Umbilical cord (tissue), 2 donors: ENCODE results near the gene STK39. TPM values are rescaled to one million over a fixed set of nuclear protein-coding genes. Genes with fewer than 3 reads are reported as not detected.
A peak's percentile ranks its signal among the peaks of the same experiment; 100 is the strongest.

Source experiments
- DNase-seq: peaks from one replicate; pipeline ENCODE4 v3.0.0-alpha.2; 2015; ENCODE audit warnings: low spot score
- total RNA-seq: library from RNA; depleted of rRNA; stranded (reverse); fragments of >200 nt; gene quantifications from one replicate; pipeline ENCODE4 v1.2.3, GENCODE V29; 2014; ENCODE audit warnings: low replicate concordance; ENCODE audit not compliant: insufficient read depth

Gene STK39
- total RNA-seq, 1 donor from 2014 or later = 9.6 TPM

DNA sequence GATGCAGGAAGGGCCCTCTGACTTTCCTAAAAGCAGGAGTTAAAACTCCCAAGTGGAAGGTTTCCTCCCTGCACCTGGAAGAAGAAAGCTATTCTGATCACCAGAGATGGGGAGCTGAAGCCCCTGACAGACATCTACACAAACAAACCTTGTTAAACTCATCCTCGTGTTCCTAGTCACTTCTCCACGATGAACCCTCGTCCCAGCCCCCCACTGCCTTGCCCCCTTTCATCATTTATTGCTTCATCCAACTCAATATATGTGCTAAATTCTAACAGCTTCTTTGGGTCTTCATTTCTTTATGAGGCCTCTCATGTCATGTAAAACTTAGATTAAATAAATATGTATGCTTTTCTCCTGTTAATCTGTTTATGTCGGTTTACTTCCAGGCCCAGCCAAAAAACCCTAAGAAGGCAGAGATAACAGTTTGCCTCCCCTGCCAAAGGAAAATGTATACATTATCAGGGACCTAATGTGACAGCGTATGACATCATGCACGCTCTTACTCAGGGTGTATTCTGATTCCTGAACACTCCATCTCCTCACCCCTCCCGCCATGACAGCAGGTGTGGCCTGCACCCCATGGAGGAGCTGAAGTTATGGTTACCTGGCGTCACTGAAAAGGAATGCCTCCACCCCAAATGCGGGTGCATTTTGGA, 287.2 kb downstream of the STK39 start:
- DNase-seq = peak; percentile 56

DNA sequence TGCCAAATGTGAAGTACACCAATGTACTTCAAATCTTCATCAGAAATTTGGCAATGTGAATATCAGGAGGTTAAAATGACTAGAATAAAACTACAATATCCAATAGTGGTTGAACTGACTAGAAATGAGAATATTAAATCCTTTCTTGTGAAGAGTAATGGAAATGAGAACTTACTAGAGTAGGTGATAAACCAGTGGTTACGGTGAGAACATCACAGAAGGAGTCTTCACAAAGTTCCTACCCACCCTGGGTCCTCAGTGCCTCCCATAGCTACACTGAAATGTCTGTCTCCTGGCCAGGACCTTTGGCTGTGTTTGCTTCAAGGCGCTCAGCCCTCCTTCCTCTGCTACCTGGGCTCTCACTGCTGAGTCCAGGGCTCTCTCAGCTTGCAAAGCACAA, 289.7 kb downstream of the STK39 start:
- no peak for DNase-seq

DNA sequence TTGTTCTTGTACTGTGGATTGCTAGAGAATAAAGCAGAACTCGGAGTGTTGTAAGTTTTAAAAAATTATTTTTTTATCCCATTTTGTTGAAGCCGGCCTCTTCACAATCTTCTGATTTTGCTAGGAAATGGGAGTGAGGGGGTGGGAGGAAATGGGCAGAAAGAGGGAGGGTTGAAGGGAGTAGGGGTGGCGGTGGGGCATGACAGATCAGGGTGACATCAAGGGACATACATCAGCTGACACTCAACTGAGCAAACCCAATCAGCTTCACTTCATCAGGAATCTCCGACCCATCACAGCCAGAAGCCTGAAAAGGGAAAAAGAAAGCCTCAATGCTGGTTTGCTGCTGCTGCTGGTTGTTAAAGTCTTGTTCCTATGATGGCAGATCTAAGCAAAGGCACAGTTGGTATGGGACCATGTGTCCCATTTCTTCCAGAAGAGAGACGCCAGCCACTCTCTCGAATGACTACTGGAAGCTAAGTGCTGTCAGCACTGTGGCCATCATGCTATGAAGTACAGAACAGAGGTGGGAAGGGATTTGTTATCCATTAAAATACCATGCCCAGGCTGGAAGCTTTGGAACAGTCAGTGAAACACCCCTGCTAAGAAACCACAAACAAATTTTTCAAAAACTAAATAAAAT, 292.0 kb downstream of the STK39 start:
- DNase-seq = no peak

DNA sequence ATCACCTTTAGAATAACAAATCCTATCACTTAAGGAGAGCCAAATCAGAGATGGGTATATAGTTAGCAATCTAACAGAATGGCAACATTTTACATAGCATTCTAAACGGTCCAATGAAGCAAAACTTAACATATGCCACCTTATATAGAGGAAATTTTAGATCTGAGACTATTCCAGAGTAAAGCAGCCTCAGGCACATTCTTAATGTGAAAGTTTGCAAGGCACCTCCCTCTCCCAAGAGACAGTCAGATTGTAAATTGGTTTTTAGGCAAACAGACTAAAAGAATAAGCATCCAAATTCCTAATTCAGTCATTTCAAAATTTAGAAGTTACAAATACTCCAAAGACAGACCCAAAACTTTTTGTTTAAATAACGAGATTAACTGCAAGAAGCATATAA, 292.9 kb downstream of the STK39 start:
- DNase-seq = no peak

DNA sequence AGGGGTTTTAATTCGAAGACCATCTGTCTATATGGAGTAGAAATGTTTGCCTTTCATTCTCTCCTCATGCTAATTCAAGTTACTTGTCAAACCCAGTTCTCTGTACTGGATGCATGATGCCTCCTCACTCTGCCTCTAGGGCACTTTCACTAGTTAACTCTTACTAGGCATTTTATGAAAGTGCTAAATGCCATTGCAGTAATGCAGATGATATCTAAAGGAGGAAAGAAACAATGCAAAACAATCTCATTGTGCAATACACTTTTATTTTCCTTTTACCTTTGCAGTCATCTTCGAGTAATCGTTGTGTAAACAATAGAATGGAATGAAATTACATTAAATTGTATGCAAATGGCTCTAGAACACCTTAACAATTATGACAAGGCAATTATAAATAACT, 293.6 kb downstream of the STK39 start:
- DNase-seq = no peak

DNA sequence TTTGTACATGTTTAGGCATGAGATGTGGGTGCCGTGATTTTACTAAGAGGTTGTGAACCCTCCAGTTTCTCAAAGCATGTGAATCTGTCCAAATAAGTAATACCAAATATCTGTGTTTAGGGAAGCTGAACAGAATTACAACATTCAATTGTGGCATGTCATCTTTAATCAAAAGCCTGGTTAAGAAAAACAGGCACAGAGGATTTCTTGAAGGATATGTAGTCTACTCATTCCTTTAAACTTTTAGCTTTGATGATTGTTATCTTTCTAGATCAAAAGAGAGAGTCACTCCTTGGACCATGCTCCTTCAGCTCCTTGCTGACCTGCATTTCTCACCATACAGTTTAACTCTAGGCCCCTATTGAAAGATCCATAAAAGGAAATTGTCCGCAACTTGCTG, 296.8 kb downstream of the STK39 start:
- peak; percentile 92 for DNase-seq

DNA sequence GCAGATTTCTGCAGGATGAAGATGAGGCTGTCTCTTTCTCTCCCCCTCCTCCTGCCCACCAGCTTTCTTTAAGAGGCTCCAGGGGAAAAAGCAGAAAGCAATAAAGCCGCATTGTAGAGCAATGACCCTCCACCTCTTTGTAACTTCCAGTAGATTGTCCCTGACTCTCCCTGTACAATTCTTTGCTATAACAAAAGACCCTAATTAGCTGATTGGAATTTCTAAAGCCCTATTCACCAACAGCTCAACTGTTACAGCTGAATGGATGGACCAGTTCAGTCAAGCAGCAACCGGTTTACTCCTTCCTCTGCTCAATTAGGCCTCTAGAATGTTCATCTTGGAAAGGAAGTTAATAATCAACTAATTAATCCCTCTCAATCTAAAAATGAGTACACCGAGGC, 301.0 kb downstream of the STK39 start:
- no peak for DNase-seq

DNA sequence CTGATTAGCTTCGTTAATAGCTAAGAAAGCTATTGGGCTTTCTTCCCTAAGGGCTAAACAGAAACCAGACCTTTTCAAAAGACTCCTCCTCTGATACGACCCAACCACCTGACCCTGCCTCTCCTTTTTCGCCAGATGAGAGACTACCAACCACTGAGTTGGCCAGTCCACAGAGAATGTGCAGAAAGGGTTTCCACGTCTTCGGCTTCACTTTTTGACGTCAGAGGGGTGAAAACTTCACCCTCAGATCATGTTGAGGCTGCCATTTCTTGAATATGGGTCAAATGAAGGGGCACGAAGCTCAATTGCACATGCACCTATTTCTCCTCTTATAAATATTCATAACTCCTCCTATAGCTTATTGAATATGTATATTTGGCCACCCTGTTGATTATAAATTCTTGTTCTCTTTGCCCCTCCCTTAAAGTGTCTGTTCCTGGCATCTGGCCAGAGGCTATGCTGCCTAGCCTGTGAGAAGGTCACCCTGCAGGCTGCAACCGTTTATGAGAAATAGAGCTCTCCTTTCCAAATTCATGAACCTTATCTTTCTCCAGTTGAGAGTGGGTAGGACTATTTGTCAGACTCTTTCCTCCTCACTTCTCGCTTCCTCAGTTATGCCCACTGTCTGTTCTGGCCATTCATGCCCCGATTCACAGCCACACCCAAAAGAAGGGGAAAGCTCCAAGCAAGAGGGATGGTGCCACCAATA, 301.6 kb downstream of the STK39 start:
- no peak for DNase-seq

DNA sequence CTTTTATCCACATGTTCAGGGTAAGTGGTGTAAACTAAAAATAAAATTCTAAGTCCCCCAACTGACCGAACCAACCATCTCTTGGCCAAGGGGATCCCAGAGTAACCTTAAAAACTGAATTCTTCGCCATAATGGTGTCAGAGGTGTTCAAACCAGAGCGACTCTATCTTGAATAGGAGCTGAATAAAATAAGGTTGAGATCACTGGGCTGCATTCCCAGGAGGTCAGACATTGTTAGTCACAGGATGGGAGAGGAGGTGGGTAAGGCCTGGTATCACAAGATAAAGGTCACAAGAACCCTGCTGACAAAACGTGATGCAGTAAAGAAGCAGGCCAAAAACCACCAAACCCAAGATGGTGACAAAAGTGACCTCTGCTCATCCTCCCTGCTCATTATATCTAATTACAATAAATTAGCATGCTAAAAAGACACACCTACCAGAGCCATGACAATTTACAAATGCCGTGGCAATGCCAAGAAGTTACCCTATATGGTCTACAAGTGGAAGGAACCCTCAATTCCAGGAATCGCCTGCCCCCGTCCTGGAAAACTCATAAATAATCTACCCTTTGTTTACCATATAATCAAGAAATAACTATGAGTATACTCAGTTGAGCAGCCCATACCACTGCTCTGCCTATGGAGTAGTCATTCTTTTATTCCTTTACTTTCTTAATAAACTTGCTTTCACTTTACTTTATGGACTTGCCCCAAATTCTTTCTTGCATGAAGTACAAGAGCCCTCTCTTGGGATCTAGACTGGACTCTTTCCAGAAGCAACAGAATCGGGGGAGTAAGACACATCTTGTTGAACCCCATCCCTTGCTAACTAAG, 302.4 kb downstream of the STK39 start:
- DNase-seq = no peak

DNA sequence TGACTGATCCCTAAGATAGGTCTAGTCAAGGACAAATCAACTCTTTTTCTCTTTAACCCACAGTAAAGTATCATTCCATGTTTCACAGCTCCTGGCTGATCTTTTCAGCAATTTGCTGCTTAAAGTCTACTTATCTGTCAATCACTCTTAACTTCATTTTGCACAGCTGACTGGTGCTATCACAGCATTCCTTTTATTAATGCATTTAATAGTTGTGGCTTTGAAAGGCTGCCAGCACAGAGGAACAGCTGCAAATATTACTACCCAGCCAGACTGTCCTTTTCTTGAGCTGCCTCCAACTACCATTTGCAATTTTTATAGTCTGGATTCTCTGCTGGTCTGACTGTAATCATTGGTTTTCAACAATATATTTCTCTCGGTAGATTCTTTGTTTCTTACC, 303.5 kb downstream of the STK39 start:
- peak; percentile 83 for DNase-seq

DNA sequence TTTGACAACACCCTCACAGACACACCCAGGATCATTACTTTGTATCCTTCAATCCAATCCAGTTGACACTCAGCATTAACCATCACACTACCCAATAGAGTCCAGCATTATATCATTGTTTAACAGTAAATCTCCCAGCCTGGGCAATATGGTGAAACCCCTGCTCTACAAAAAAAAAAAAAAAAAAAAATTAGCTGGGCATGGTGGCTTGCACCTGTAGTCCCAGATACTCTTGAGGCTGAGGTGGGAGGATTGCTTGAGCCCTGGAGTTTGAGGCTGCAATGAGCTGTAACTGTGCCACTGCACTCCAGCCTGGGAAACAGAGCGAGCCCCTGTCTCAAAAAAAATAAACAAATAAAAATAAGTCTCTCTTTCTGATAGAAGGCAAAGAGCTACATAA, 304.0 kb downstream of the STK39 start:
- no peak for DNase-seq

DNA sequence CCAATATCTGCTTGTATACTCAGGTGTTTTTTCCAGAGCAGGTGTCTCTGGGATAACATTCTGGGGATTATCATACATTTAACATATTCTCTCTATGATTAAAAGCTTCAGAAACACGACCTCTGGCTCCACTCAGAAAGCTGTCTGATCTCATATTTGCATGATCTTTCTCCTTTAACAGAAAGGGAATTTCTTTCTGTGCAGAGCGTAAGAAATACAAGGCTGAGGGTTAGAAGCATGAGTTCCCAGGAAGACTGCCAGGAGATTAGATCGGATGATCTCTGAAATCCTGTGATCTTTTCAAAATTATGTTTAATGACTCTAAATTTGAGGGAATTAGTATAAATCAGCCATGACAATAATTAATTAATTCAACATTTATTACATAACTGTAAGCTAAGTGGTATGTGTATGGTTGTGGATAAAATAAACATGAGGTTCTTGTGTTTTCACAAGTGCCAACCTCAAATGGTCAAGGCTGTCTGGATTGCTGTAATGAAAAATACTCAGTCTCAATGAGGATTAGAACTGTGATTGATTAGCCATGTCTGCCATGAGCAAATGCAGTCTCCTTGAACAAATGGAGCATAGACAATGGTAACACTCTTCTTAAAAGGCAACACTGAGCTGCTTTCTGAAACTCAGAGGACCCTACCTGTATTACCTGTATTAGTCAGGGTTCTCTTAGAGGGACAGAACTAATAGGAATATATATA, 304.9 kb downstream of the STK39 start:
- DNase-seq = peak; percentile 80

DNA sequence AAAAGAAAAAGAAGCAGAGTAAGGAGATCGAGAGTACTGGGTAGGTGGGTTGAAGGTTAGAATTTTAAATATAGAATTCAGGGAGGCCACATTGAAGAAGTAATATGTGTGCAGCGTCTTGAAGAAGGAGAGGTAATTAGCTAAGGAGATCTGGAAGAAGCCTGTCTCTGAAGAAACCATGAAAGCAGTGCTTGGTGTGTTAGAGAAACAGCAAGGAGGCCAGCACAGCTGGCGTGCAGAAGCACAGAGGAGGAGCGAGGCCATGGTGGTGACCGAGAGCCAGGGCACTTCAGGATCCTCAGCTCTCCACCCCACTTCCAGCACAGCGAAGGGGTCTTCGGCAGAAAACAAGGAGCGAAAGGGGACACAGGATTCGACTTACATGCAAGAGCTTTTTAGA, 305.8 kb downstream of the STK39 start:
- DNase-seq = no peak

DNA sequence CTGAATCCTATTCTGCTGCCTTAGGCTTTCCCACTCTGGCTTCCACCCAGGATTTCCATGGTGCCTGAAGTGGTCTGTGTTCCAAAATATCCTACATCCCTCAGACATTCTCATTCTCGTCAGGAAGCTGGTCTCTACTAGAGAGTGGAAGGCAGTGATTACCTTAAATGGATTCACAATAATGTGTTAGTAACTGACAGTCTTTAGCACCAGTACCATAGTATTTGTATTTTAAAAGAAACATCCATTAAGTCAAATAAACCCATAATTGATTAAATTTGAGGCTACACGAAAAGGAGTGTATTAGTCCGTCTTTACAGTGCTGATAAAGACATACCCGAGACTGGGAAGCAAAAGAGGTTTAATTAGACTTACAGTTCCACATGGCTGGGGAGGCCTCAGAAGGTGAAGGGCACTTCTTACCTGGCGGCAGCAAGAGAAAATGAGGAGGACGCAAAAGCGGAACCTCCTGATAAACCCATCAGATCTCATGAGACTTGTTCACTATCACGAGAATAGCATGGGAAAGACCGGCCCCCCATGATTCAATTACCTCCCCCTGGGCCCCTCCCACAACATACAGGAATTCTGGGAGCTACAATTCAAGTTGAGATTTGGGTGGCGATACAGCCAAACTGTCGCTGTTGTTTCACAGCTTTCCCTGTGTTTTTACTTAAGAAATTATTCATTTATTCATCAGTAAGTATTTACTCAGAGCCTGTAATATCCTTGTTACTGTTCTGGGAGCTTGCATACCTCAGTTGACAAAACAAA, 306.5 kb downstream of the STK39 start:
- DNase-seq = no peak

DNA sequence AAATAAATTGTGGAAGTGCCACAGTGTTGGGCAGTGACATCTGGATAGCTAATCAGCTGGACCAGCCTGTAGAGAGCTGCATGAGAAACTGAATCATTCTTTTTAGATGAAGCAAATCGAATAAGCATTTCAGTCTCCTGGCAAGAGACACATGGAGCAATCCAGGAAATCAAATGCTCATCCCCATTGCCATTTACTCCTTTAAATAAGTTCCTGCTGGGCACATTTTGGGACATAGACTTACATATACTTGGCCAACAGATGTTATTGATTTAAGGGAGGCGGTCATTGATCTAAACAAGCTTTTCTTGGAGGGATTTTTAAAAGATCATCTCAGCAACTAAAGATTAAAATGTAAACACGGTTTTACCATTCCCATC, 307.1 kb downstream of the STK39 start:
- DNase-seq = no peak

DNA sequence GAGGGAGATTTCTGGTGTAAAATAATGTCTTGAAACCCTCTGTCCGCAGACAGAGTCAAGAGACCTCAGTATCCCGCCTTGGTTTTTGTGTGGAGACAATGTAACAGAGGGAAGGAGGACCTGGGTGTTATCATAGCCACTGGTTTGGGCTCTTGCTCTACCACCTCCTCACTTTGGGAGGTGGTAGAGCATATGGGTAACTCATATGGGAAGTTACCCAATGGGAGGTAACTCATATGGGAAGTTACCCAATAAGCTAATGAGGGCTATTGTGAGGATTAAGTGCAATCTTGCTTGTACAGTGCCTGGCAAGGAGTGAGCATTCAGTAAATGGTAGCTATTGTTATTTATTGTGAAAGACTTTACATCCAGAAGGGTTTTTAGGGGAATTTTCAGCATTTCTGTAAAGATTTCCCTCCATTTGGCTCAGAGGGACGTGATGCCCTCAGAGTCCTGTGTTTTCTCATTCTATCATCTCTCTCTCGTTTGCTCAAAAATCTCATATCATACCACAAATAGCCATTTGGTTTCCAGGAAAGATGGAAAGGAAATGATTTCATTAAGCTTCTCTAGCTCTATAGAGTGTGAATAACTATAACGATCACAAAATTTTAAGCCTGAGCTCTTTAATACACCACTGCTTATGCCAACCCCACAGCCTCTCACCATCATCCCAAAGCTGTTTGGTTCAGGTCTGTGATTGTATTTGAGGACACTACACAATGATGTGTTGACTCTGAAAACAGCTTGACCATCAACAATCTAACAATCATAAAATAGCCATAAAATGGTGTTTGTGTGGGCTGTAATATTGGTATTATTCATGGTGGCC, 307.7 kb downstream of the STK39 start:
- no peak for DNase-seq

DNA sequence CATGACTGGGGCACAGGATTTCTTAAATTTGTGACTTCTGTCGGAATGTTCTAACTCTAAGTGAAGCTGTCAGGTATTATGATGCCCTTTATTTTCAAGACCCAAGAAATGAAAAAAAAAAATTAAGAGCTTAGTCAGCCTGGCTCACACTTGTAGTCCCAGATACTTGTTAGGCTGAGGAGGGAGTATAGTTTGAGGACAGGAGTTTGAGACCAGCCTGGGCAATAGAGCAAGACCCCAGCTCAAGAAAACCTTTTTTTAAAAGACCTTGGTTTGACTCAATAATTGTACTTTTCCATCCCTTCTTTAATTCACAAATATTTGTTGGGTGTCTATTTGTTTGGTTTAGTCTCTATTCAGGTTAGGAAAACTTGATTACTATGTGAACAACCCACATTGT, 310.0 kb downstream of the STK39 start:
- no peak for DNase-seq

DNA sequence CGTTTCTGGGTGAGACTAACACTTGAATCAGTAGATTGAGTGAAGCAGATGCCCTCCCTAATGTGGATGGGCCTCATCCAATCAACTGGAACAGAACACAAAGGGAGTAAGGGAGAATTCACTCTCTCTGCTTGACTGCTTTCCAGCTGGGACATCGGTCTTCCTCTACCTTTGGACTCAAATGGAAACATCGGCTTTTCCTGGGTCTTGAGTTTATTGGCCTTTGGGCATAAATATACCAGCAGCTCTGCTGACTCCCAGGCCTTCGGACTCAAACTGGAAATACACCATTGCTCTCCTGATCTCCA, 311.6 kb downstream of the STK39 start:
- no peak for DNase-seq

DNA sequence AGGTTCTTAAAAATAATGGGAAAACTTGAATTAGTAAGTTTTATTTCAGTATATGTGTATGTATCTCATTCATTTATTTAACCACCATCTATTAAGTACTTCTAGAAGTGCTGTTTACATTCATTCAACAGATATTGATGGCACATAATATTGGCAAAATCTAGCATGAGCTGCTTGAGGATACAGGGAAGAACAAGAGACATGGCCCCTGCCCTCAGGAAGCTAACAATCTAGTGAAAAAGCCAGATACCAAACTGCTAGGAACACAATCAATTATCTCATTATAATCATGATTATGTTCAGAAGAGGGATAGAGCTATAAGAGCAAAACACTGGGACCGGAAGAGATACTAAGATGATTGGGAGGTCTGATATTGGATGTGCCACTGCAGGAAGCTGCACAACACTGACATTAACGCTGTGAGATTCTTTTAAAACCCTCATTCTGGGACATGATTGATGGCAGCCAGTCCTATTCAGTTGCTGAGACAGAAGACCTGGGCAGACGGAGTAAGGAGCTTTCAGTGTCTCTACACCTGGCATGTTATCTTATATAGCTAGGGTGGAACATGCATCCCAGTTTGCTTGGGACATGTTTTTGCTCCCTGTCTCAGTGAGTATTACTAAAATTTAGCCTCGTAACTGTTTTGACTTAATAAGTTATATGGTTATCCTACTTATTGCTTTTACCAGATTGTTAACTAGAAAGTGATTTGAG, 314.1 kb downstream of the STK39 start:
- no peak for DNase-seq
